ENCODE data around the gene TBC1D17. TPM values are rescaled to one million over a fixed set of nuclear protein-coding genes. Genes with fewer than 3 reads are reported as not detected.

TBC1D17 gene
- total and polyA plus RNA-seq, 4 donors: 11.3 to 27.9 (median 17.2) TPM

DNA sequence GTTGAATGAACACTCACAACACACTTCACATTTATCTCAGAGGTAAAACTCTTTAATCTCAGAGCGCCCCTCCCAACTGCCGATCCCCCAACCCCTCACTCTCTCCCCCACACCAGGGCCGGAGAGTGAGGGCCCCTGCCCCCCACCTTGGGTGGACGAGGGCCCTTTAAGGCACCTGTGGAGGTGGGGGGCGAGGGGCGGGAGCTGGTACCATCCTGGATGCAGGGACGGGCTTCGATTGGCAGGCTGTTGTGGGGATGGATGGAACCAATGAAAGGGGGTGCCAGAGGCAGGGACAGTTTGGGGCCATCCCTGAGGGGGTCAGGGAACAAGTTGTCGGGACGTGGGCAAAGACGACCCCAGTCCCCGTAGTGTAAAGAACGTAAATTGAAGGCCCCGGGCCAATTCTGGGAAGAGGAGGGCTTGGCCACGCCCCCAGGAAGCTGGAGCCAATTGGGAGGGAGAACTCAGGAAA, 8.5 kb upstream of the TBC1D17 start:
- H3K4me1 ChIP-seq (ENCODE audit: control insufficient read depth in 4 of 4, insufficient read depth in 4 of 4, low read length in 3 of 4): peaks cover 15 to 44% (median 33%) of the 10 kb centered on the region in 4 donors
- peaks cover 0 to 3% (median 1%) of the 10 kb centered on the region in 4 donors for H3K36me3 ChIP-seq (ENCODE audit: control insufficient read depth in 4 of 4, insufficient read depth in 3 of 4, low read depth in 1 of 4, low read length in 3 of 4)
- H3K4me3 ChIP-seq (ENCODE audit: low read depth in 1 of 3, low read length in 3 of 3): peak overlapping the region in 2 of 3 donors; percentile 3 to 32
- no peaks in the 10 kb centered on the region for H3K27me3 ChIP-seq (ENCODE audit: control insufficient read depth in 4 of 4, insufficient read depth in 4 of 4, low read length in 3 of 4)
- no peak overlapping the region for H3K9ac ChIP-seq (ENCODE audit: low read depth in 1 of 2, low read length in 2 of 2)
- TF ChIP-seq NR2F2 (IDR thresholded peaks at IDR 0.05) (no peak), EGR1 (IDR thresholded peaks at IDR 0.05; ENCODE audit: low read depth in 2 of 2) (peak in 1 of 2 donors; percentile 13)
- H3K27ac ChIP-seq (ENCODE audit: low read depth in 1 of 2, low read length in 2 of 2): peak overlapping the region; percentile 89 to 94
- H3K9me3 ChIP-seq (ENCODE audit: control insufficient read depth in 4 of 4, low read length in 3 of 4): no peaks in the 10 kb centered on the region
- WGBS: under 1% methylated on average over 15 of the region's 15 CpGs
- DNase-seq (ENCODE audit: low spot score): no peak

DNA sequence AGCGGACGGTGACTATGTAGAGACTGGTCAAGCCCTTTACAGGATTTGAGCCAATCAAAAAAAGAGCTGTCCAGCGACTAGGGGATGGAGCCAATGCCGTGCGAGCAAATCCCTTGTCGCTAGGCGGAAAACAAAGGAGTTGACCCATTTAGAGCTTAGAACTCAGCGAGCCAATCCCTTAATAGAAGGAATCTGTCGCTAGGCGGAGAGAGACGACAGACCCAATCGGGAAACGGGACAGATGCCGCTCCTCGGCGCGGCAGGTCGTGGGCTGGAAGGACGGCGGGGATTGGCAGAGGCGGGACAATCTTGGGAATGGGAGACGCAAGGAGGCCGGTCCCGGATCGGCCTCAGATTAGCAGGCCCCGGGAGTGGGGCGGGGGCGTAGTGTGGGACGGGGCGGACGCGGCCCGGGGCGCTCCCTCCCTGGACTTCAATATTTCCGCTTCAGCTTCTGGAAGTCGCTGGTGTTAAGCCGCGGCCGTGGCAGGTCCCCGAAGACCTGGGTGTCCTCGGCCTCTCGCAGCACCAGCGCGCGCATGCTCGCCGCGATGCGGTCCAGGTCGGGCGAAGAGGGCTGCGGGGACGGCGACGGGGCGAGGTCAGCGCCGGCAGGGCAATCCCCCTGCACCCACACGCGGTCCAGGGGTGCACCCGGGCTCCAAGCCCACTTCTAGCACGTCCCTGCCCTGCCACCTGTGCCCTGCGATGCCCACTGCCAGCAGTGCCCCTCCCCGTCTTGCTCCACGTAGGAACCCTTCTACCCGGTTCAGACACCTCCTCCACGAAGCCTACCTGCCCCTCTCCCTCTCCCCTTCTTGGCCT, 7.8 kb upstream of the TBC1D17 start:
- Histone ChIP-seq H3K27ac (ENCODE audit: low read depth in 1 of 2, low read length in 2 of 2) (peak overlapping the region; percentile 86 to 94), H3K4me1 (ENCODE audit: control insufficient read depth in 4 of 4, insufficient read depth in 4 of 4, low read length in 3 of 4) (peaks cover 15 to 47% (median 34%) of the 10 kb centered on the region in 4 donors)
- WGBS: under 1% methylated on average over 67 of the region's 67 CpGs

More for the DNA sequence above, 7.8 kb upstream of the TBC1D17 start:
- peak; percentile 95 for DNase-seq (ENCODE audit: low spot score)
- H3K4me3 ChIP-seq (ENCODE audit: low read depth in 1 of 3, low read length in 3 of 3): peak overlapping the region; percentile 46 to 66 (median 56)
- H3K27me3 ChIP-seq (ENCODE audit: control insufficient read depth in 4 of 4, insufficient read depth in 4 of 4, low read length in 3 of 4): no peaks in the 10 kb centered on the region
- TF ChIP-seq JUND (IDR thresholded peaks at IDR 0.05): peak in 1 of 2 donors; percentile 54
- peak in 1 of 2 donors; percentile 29 for TF ChIP-seq HNF4A (conservative IDR thresholded peaks at IDR 0.05)
- TF ChIP-seq EGR1 (IDR thresholded peaks at IDR 0.05; ENCODE audit: low read depth in 2 of 2): peak in 1 of 2 donors; percentile 64
- TF ChIP-seq FOXA1 (IDR thresholded peaks at IDR 0.05): no peak
- peak in 1 of 2 donors; percentile 34 for TF ChIP-seq RXRA (IDR thresholded peaks at IDR 0.05)
- no peak for TF ChIP-seq TAF1 (conservative IDR thresholded peaks at IDR 0.05)
- peak; percentile 95 for TF ChIP-seq YY1 (IDR thresholded peaks at IDR 0.05)
- TF ChIP-seq, protein P1, sequence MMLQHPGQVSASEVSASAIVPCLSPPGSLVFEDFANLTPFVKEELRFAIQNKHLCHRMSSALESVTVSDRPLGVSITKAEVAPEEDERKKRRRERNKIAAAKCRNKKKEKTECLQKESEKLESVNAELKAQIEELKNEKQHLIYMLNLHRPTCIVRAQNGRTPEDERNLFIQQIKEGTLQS (IDR thresholded peaks at IDR 0.05): no peak
- TF ChIP-seq RAD21 (IDR thresholded peaks at IDR 0.05): no peak
- TF ChIP-seq SP1 (IDR thresholded peaks at IDR 0.05): peak; percentile 100
- TF ChIP-seq, protein P2, sequence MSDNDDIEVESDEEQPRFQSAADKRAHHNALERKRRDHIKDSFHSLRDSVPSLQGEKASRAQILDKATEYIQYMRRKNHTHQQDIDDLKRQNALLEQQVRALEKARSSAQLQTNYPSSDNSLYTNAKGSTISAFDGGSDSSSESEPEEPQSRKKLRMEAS (IDR thresholded peaks at IDR 0.05): peak; percentile 37
- TF ChIP-seq, protein P3, sequence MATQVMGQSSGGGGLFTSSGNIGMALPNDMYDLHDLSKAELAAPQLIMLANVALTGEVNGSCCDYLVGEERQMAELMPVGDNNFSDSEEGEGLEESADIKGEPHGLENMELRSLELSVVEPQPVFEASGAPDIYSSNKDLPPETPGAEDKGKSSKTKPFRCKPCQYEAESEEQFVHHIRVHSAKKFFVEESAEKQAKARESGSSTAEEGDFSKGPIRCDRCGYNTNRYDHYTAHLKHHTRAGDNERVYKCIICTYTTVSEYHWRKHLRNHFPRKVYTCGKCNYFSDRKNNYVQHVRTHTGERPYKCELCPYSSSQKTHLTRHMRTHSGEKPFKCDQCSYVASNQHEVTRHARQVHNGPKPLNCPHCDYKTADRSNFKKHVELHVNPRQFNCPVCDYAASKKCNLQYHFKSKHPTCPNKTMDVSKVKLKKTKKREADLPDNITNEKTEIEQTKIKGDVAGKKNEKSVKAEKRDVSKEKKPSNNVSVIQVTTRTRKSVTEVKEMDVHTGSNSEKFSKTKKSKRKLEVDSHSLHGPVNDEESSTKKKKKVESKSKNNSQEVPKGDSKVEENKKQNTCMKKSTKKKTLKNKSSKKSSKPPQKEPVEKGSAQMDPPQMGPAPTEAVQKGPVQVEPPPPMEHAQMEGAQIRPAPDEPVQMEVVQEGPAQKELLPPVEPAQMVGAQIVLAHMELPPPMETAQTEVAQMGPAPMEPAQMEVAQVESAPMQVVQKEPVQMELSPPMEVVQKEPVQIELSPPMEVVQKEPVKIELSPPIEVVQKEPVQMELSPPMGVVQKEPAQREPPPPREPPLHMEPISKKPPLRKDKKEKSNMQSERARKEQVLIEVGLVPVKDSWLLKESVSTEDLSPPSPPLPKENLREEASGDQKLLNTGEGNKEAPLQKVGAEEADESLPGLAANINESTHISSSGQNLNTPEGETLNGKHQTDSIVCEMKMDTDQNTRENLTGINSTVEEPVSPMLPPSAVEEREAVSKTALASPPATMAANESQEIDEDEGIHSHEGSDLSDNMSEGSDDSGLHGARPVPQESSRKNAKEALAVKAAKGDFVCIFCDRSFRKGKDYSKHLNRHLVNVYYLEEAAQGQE (IDR thresholded peaks at IDR 0.05): peak; percentile 63
- TF ChIP-seq GABPA (IDR thresholded peaks at IDR 0.05 in 1 of 2, conservative IDR thresholded peaks at IDR 0.05 in 1 of 2): peak in 1 of 2 donors; percentile 78
- peak overlapping the region; percentile 43 to 54 for H3K9ac ChIP-seq (ENCODE audit: low read depth in 1 of 2, low read length in 2 of 2)
- no peaks in the 10 kb centered on the region for H3K9me3 ChIP-seq (ENCODE audit: control insufficient read depth in 4 of 4, low read length in 3 of 4)
- H3K36me3 ChIP-seq (ENCODE audit: control insufficient read depth in 4 of 4, insufficient read depth in 3 of 4, low read depth in 1 of 4, low read length in 3 of 4): no peaks in the 10 kb centered on the region
